ENCODE measurements around the gene RNU6-9.

RNU6-9 gene

GRCh38 chr19:850221-850978 lies 42.9 kb upstream of the RNU6-9 start (continued):
- TF ChIP-seq ZNF529 (tag by site-specific recombination; IDR thresholded peaks at IDR 0.05; ENCODE audit: insufficient replicate concordance), result no peak
- TF ChIP-seq ZNF791 (tag by site-specific recombination; IDR thresholded peaks at IDR 0.05), result no peak
- no peak for TF ChIP-seq ZNF266 (tag by site-specific recombination; IDR thresholded peaks at IDR 0.05; ENCODE audit: low read depth)
- TF ChIP-seq ZNF10 (tag by site-specific recombination; IDR thresholded peaks at IDR 0.05), result no peak
- TF ChIP-seq ZSCAN16 (tag by site-specific recombination; IDR thresholded peaks at IDR 0.05), result no peak
- no peak for TF ChIP-seq ZNF133 (tag by site-specific recombination; IDR thresholded peaks at IDR 0.05)
- no peak for TF ChIP-seq ZNF501 (tag by site-specific recombination; IDR thresholded peaks at IDR 0.05)
- TF ChIP-seq ZNF792 (tag by site-specific recombination; IDR thresholded peaks at IDR 0.05), result peak; percentile 97
- TF ChIP-seq TSHZ1 (tag by site-specific recombination; IDR thresholded peaks at IDR 0.05; ENCODE audit: borderline replicate concordance), result no peak
- no peak for TF ChIP-seq ZNF692 (tag by site-specific recombination; IDR thresholded peaks at IDR 0.05)
- TF ChIP-seq ZNF704 (tag by site-specific recombination; IDR thresholded peaks at IDR 0.05), result no peak
- TF ChIP-seq ZNF600 (tag by site-specific recombination; IDR thresholded peaks at IDR 0.05), result peak; percentile 65
- no peak for TF ChIP-seq AEBP2 (tag by site-specific recombination; IDR thresholded peaks at IDR 0.05; ENCODE audit: borderline replicate concordance)
- no peak for TF ChIP-seq ZNF626 (tag by site-specific recombination; IDR thresholded peaks at IDR 0.05)
- no peak for TF ChIP-seq ZNF513 (tag by site-specific recombination; IDR thresholded peaks at IDR 0.05)
- no peak for TF ChIP-seq ZNF140 (tag by site-specific recombination; IDR thresholded peaks at IDR 0.05)
- no peak for TF ChIP-seq ZNF184 (tag by site-specific recombination; IDR thresholded peaks at IDR 0.05)
- TF ChIP-seq TCF7L2 (IDR thresholded peaks at IDR 0.05; ENCODE audit: borderline replicate concordance, low read depth, low read length), result no peak
- peak; percentile 36 for TF ChIP-seq SP2 (tag by site-specific recombination; IDR thresholded peaks at IDR 0.05)
- no peak for TF ChIP-seq MYNN (tag by site-specific recombination; IDR thresholded peaks at IDR 0.05; ENCODE audit: borderline replicate concordance)
- peak; percentile 87 for TF ChIP-seq ZBTB20 (tag by site-specific recombination; IDR thresholded peaks at IDR 0.05)
- no peak for TF ChIP-seq REPIN1 (tag by site-specific recombination; IDR thresholded peaks at IDR 0.05; ENCODE audit: low read depth)
- no peak for TF ChIP-seq ZNF132 (tag by site-specific recombination; IDR thresholded peaks at IDR 0.05; ENCODE audit: borderline replicate concordance)
- no peak for TF ChIP-seq ZBTB26 (tag by site-specific recombination; optimal IDR thresholded peaks at IDR 0.05)
- TF ChIP-seq ZBTB17 (tag by site-specific recombination; IDR thresholded peaks at IDR 0.05), result no peak
- no peak for TF ChIP-seq SP3 (tag by site-specific recombination; IDR thresholded peaks at IDR 0.05)
- TF ChIP-seq ZNF785 (tag by site-specific recombination; IDR thresholded peaks at IDR 0.05), result no peak
- no peak for TF ChIP-seq ZNF292 (tag by site-specific recombination; IDR thresholded peaks at IDR 0.05; ENCODE audit: borderline replicate concordance, low read depth)
- TF ChIP-seq ZNF394 (tag by site-specific recombination; IDR thresholded peaks at IDR 0.05; ENCODE audit: borderline replicate concordance), result no peak
- no peak for TF ChIP-seq ZNF239 (tag by site-specific recombination; IDR thresholded peaks at IDR 0.05)
- no peak for TF ChIP-seq ZNF112 (tag by site-specific recombination; IDR thresholded peaks at IDR 0.05)
